ENCODE data around the gene DBNDD1. TPM values are rescaled to one million over a fixed set of nuclear protein-coding genes. Genes with fewer than 3 reads are reported as not detected.

Gene DBNDD1
- total and polyA plus RNA-seq, 12 donors, result 0.72 to 6.8 (median 4.1) TPM

DNA sequence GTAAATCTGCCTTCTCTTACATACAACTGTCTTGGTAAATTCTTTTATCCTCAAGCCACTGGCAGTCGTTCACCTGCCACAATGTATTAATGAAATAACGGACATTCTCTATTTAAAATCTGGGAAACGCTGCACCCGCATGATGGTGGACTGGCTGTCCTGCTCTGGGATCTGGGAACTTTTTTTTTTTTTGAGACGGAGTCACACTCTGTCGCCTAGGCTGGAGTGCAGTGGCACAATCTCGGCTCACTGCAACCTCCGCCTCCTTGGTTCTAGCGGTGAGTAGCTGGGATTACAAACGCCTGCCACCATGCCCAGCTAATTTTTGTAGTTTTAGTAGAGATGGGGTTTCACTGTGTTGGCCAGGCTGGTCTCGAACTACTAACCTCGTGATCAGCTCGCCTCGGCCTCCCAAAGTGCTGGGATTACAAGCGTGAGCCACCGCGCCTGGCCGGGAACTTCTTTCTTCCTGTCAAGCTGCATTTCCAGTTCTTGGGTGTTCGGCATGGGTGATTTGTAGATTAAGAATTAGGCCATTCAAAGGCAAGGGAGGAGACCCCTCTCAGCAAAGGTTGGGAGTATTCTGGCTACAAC lies 29.6 kb upstream of the DBNDD1 start:
- H3K36me3 ChIP-seq, result peaks cover 0 to 7% (median 0%) of the 10 kb centered on the region in 9 donors
- 89 to 91% methylated on average over 19 of the region's 19 CpGs for WGBS, 2 donors
- DNase-seq, result no peak
- intact Hi-C loops (cut with DNase I), result no loop called here
- H3K9me3 ChIP-seq, result peaks cover 0 to 8% (median 2%) of the 10 kb centered on the region in 11 donors
- ATAC-seq, result no peak
- H3K27ac ChIP-seq, result no peak overlapping the region
- no peak overlapping the region for H3K4me3 ChIP-seq
- H3K4me1 ChIP-seq, result peaks cover 8 to 15% (median 12%) of the 10 kb centered on the region in 9 donors
- H3K27me3 ChIP-seq, result peaks cover 0 to 16% (median 10%) of the 10 kb centered on the region in 7 donors
- TF ChIP-seq, protein P1, sequence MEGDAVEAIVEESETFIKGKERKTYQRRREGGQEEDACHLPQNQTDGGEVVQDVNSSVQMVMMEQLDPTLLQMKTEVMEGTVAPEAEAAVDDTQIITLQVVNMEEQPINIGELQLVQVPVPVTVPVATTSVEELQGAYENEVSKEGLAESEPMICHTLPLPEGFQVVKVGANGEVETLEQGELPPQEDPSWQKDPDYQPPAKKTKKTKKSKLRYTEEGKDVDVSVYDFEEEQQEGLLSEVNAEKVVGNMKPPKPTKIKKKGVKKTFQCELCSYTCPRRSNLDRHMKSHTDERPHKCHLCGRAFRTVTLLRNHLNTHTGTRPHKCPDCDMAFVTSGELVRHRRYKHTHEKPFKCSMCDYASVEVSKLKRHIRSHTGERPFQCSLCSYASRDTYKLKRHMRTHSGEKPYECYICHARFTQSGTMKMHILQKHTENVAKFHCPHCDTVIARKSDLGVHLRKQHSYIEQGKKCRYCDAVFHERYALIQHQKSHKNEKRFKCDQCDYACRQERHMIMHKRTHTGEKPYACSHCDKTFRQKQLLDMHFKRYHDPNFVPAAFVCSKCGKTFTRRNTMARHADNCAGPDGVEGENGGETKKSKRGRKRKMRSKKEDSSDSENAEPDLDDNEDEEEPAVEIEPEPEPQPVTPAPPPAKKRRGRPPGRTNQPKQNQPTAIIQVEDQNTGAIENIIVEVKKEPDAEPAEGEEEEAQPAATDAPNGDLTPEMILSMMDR (IDR thresholded peaks at IDR 0.05), result no peak

- ATAC-seq (no peak), DNase-seq (no peak)
- intact Hi-C loops (cut with DNase I), result no loop called here
- 67 to 74% methylated on average over 12 of the region's 12 CpGs for WGBS, 2 donors
- Histone ChIP-seq H3K36me3 (peaks cover 0 to 12% (median 3%) of the 10 kb centered on the region in 9 donors), H3K9me3 (peaks cover 0 to 3% (median 0%) of the 10 kb centered on the region in 11 donors), H3K27ac (no peak overlapping the region), H3K4me1 (peaks cover 8 to 15% (median 12%) of the 10 kb centered on the region in 9 donors), H3K4me3 (no peak overlapping the region), H3K27me3 (peaks cover 0 to 16% (median 10%) of the 10 kb centered on the region in 7 donors)
- TF ChIP-seq, protein P1 (IDR thresholded peaks at IDR 0.05), result no peak
These were observed 29.1 kb upstream of the DBNDD1 start for GRCh38 chr16:90048347-90048722.

DNA sequence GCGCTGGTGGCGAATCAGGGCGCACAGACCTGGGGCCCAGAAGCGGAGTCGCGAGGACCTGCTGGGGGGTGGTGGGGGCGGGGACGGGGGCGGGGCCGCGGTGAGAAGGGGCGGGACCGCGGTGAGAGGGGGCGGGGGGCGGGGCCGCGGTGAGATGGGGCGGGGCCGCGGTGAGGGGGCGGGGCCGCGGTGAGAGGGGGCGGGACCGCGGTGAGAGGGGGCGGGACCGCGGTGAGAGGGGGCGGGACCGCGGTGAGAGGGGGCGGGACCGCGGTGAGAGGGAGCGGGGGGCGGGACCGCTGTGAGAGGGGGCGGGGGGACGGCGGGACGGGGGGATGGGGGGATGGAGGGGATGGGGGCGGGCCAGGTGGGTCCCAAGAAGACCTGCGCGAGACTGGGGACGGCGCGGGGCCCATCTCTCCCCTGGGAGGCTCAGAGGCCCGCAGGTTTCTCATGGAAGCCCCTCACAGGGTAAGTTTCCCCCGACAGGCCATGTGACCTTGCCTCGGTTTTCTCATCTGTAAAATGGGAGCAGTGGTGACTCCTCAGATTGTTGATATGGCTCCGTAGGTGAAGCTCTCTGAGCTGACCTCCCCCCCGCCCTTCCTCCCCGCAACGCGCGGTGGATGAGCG lies 28.6 kb upstream of the DBNDD1 start:
- H3K27ac ChIP-seq, result no peak overlapping the region
- peaks cover 0 to 17% (median 8%) of the 10 kb centered on the region in 9 donors for H3K36me3 ChIP-seq
- 19 to 24% methylated on average over 33 to 59 of the region's 59 CpGs for WGBS, 2 donors
- no peak for DNase-seq
- H3K4me3 ChIP-seq, result peak overlapping the region in 9 of 10 donors; percentile 27 to 50 (median 45)
- H3K9me3 ChIP-seq, result no peaks in the 10 kb centered on the region
- peak in 1 of 8 donors; percentile 7 for ATAC-seq
- TF ChIP-seq, protein P1 (IDR thresholded peaks at IDR 0.05), result no peak
- peaks cover 0 to 16% (median 10%) of the 10 kb centered on the region in 7 donors for H3K27me3 ChIP-seq
- intact Hi-C loops (cut with DNase I), result no loop called here
- peaks cover 8 to 15% (median 12%) of the 10 kb centered on the region in 9 donors for H3K4me1 ChIP-seq

DNA sequence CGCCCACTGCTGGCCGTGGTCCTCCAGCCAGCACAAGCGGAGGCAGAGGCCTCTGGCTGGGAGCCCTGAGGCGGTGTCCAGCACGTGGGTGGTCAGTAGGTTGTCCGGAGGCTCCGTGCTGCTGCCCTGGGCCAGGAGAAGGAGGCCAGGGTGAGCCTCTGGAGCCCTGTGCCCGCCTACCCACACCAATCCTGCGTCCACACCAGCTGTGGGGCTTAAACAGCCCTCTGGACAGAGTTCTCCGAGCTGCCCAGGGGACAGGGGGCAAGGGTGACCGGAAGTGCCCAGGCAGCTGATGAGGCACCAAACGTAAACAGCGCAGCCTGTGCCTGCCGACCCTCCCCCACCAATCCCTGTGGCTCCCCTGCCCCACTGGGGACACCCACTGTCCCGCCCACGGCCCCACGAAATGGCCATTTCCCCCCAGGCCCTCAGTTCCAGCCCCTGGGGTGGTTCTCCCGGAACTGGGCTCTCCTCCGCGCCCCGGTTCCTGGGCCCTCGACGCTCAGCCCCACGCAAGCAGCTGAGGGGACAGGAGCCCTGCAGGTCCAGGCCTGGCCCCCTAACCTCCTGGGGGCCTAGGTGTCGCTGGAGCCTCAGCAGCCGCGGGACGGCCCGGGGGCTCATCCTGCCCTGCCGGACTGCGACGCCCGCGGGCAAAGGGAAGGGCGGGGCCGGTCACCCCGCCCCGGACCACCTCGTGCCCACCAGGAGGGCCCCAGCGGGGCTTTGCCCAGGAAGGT lies 27.9 kb upstream of the DBNDD1 start:
- intact Hi-C loops (cut with DNase I), result no loop called here
- H3K27me3 ChIP-seq, result peaks cover 0 to 16% (median 10%) of the 10 kb centered on the region in 7 donors
- no peaks in the 10 kb centered on the region for H3K9me3 ChIP-seq
- H3K4me1 ChIP-seq, result peaks cover 8 to 15% (median 12%) of the 10 kb centered on the region in 9 donors
- H3K36me3 ChIP-seq, result peaks cover 0 to 24% (median 15%) of the 10 kb centered on the region in 9 donors
- ATAC-seq (peak in 7 of 8 donors; percentile 43 to 78 (median 66)), DNase-seq (peak; percentile 41 to 58)
- TF ChIP-seq, protein P1 (IDR thresholded peaks at IDR 0.05), result no peak
- H3K27ac ChIP-seq, result peak overlapping the region in 1 of 10 donors; percentile 20
- 2 to 3% methylated on average over 40 of the region's 40 CpGs for WGBS, 2 donors
- H3K4me3 ChIP-seq, result peak overlapping the region; percentile 23 to 50 (median 42)
